ENCODE data around the gene SLC35A3.
"Not testable (repeated sequence)": the region's sequence is repeated elsewhere in the genome, so short reads cannot be mapped to it uniquely, and the experiment has no call there.

The SLC35A3 gene

GRCh38 chr1:99970713-99971255, 988 bp downstream of the SLC35A3 start:
- in situ Hi-C loops (cut with MboI; ENCODE audit: low sequenced_read_pairs): no loop called here

DNA sequence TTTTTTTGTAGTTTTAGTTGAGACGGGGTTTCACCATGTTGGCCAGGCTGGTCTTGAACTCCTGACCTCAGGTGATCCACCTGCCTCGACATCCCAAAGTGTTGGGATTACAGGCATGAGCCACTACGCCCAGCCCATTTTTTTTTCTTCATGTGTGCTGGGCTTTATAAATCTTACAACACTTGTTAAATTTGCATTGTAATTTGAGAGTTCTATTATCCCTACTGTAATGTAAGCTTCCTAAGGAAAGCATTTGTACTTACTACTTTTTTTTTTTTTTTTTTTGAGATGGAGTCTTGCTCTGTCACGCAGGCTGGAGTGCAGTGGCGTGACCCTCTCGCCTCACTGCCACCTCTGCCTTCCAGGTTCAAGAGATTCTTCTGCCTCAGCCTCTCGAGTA, 2.3 kb downstream of the SLC35A3 start:
- in situ Hi-C loops (cut with MboI; ENCODE audit: low sequenced_read_pairs): not testable (repeated sequence)

DNA sequence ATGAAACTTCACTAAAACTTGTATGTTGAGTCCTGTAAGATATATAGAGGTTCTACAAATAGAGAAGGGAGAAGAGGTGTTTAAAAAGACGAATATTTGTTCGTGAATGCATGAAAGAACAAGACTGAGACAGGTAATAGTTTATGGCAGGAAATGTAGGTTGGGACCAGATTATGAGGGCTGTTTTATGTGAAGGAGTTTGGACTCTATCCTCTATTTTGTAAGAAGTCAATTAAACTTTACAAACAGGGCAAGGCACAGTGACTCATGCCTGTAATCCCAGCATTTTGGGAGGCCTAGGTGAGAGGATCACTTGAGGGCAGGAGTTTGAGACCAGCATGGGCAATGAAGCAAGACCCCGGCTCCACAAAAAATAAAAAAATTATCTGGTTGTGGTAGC, 5.7 kb downstream of the SLC35A3 start:
- in situ Hi-C loops (cut with MboI; ENCODE audit: low sequenced_read_pairs): no loop called here

DNA sequence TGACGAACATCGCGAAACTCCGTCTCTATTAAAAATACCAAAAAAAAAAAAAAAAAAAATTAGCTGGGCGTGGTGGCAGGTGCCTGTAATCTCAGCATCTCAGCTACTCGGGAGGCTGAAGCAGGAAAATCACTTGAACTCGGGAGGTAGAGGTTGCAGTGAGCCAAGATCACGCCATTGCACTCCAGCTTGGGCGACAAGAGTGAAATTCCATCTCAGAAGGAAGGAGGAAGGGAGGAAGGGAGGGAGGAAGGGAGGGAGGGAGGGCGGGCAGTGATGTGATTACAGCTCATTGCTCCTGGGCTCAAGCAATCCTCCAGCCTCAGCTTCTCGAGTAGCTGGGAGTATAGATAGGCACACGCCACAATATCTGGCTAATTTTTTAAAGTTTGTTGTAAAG, 7.5 kb downstream of the SLC35A3 start:
- in situ Hi-C loops (cut with MboI; ENCODE audit: low sequenced_read_pairs): not testable (repeated sequence)

DNA sequence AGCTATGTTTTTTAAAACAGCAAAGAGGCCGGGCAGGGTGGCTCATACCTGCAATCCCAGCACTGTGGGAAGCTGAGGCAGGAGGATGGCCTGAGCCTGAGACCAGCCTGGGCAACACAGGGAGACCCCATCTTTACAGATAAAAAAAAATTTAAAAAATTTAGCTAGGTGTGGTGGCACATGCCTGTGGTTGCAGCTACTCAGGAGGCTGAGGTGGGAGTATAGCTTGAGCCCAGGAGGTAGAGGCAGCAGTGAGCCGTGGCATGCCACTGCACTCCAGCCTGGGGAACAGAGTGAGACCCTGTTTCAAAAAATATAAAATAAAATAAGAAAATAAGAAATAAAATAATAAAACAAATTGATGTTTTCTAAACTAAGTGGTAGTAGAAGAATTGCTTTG, 8.4 kb downstream of the SLC35A3 start:
- in situ Hi-C loops (cut with MboI; ENCODE audit: low sequenced_read_pairs): no loop called here

DNA sequence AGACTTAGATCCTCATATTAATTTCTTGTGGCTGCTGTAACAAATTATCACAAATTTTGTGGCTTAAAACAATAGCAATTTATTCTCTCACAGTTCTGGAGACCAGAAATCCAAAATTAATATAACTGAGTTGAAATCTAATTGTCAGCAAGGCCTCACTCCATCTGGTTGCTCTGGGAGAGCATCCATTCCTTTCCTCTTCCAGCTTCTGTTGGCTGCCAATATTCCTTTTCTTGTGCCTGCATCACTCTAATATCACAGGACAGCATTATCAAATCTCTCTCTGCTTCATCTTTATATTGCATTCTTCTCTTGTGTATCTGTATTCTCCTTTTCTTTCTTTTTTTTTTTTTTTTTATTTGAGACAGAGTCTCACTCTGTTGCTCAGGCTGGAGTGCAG, 9.3 kb downstream of the SLC35A3 start:
- in situ Hi-C loops (cut with MboI; ENCODE audit: low sequenced_read_pairs): no loop called here

DNA sequence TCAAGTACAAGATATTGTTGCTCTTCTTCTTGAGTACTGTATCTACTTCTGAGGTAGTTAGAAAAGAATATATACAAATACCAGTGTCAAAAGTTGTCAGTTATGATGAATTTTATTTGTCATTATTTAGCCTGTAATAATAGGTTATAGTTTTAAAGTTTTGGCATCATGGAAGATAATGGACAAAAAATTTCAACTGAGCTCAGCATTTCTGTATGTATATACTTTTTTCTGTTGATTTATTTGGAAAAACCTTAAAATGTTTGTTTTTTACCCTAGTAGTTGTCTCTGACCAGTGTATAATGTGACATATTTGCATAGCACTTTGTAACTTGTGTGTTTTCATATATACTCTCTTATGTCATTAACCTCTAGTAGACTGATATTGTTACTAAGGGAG, 11.1 kb downstream of the SLC35A3 start:
- in situ Hi-C loops (cut with MboI; ENCODE audit: low sequenced_read_pairs): no loop called here

DNA sequence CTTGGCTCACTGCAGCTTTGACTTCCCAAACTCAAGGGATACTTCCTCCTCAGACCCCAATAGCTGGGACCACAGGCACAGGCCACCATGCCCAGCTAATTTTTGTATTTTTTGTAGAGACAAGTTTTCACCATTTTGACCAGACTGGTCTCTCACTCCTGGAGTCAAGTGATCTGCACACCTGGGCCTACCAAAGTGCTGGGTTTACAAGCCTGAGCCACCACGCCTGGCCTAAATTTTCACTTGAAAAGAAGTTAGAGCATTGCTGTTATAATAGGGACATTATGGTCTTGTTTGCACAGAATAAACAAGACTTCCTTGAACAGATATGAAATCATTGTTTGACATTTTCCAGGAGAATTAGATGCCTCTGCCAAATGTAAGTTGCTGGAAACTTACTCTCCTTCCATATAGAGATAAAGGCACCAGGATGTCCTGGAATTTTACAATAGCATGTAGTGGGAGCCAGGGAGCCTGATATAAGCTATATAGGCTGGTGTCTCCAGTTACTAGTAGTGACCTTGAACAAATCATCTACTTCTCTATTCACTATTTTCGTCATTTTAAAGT, 16.9 kb downstream of the SLC35A3 start:
- in situ Hi-C loops (cut with MboI; ENCODE audit: low sequenced_read_pairs): no loop called here

DNA sequence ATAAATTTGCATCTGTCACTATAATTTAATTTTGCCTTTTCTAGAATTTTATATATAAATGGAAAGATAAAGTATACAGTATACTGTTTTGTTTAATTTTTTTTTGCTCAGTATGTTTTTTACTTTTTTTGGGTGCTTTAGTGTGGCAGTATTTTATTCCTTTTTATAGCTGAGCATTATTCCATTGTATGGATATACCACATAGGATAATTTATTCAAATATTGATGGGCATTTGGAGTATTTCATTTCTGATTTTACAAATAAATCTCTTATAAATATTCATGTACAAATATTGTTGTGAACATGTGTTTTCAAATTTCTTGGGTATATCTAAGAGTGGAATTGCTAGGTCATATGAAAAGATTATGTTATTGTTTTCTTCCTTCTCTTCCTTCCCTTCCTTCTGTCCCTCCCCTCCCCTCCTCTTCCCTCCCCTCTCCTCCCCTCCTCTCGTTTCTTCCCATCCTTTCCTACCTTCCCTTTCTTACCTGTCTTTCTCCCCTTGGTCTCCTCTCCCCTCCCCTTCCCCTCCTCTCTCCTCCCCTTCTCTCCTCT, 18.5 kb downstream of the SLC35A3 start:
- in situ Hi-C loops (cut with MboI; ENCODE audit: low sequenced_read_pairs): no loop called here

DNA sequence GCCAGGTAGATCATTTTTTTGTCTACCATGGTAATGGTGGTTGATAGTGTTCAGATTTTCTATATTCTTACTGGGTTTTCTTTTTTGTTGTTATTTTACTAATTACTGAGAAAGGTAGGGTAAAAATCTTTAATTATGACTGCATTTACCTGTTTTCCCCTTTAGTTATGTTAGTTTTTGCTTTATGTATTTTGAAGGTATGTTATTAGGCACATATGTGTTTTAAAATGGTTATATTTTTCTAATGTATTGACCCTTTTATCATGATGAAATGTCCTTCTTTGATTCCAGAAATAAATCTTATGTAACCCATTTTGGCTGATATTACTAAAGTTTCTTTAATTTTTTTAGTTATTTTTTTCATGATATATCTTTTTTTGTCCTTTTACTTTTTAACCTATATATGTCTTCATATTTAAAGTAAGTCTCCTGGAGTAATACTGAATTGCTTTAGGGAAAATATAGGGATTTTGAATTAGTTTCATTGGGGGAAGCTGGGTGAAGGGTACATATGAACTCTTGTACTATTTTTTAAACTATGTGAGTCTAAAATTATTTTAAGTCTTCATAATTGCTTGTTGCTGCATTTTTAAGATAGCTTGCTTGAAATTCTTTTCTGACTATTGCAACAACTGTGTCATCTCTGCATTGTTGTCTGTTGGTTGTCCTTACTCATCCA, 22.4 kb downstream of the SLC35A3 start:
- in situ Hi-C loops (cut with MboI; ENCODE audit: low sequenced_read_pairs): no loop called here

DNA sequence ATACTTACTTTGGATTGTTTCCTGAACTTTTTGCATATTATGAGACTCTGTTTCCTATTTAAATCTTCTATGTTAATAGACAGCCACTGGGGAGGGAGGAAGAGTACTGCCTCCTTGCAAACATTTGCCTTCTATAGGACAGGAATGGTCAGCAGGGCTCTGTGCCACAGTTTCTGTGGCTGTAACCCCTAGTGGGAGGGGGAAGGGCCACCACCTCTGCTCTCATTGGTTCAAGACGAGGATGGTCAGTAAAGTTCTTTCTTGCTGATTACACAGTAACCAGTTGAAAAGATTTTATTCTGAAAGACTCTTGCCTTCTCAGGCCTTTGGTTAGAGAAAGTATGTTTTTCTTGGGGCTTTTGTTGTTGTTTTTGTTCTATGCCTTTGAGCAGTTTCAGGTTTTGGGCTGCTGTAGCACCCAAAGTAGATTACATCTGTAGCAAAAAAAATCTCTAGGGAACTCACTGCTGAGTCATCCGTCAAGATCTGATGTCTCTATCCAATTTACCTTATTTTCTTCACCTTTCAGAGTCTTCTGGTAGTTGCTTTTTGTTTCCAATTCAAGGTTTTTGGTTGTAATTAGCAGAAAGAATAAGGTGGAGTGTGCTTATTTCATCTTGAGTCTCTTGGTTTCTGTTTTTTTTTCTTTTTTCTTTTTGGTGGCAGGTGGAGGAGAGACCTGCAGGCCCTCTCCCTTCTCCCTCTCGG, 23.1 kb downstream of the SLC35A3 start:
- in situ Hi-C loops (cut with MboI; ENCODE audit: low sequenced_read_pairs): no loop called here

GRCh38 chr1:99993468-99993845, 23.7 kb downstream of the SLC35A3 start:
- in situ Hi-C loops (cut with MboI; ENCODE audit: low sequenced_read_pairs): no loop called here

- in situ Hi-C loops (cut with MboI; ENCODE audit: low sequenced_read_pairs): no loop called here
Observed at GRCh38 chr1:99994496-99994895, 24.7 kb downstream of the SLC35A3 start.

- in situ Hi-C loops (cut with MboI; ENCODE audit: low sequenced_read_pairs): no loop called here
Observed at GRCh38 chr1:99996951-99997350, 27.2 kb downstream of the SLC35A3 start.

DNA sequence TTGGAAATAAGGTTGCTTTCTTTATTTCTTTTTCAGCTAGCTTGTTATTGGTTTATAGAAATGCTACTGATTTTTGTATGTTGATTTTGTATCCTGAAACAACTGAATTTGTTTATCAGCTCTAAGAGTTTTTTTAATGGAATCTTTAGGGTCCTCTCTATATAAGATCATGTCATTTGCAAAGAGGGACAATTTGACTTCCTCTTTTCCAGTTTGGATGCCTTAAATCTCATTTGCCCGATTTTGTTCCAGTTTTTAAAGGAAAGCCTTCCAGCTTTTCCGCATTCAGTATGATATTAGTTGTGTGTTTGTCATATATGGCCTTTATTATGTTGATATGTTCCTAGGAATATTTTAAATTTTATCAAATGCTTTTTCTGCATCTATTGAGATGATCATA, 31.7 kb downstream of the SLC35A3 start:
- in situ Hi-C loops (cut with MboI; ENCODE audit: low sequenced_read_pairs): no loop called here

DNA sequence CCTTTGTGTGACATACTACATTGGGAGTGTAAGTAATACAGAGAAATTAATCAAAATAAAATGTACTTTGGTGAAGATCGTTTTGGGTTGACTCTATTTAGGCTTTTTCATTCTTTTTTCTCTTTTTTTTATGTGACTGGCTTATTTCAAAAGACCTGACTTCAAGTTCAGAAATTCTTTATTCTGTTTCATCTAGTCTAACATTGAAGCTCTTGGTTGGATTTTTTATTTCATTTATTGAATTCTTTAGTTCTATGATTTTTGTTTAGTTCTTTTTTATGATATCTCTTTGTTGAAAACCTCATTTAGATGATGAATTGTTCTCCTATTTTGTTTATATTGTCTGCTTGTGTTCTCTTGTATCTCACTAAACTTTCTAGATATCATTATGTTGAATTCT, 35.6 kb downstream of the SLC35A3 start:
- in situ Hi-C loops (cut with MboI; ENCODE audit: low sequenced_read_pairs): no loop called here

- in situ Hi-C loops (cut with MboI; ENCODE audit: low sequenced_read_pairs): no loop called here
Observed at GRCh38 chr1:100006688-100007087, 36.9 kb downstream of the SLC35A3 start.

GRCh38 chr1:100009458-100009857, 39.7 kb downstream of the SLC35A3 start:
- in situ Hi-C loops (cut with MboI; ENCODE audit: low sequenced_read_pairs): no loop called here

DNA sequence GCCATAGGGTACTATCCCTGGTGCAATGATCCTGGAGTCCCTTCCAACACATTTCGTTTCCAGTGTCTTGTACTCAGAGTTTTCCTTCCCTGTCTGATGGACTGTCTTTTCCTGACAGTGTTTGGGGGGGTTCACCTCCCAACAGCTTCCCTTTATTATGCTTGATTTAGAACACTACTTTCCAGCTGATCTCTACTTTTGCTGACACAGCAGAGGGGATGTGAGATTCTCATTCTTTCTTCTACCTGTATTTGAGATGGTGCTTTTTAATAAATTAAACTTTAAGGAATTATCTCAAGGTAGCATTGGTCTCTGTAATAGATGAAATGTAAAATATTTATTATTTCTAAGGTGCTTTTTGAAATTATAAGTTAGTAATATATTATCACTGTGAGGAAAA, 41.0 kb downstream of the SLC35A3 start:
- in situ Hi-C loops (cut with MboI; ENCODE audit: low sequenced_read_pairs): no loop called here

- in situ Hi-C loops (cut with MboI; ENCODE audit: low sequenced_read_pairs): no loop called here
Observed at GRCh38 chr1:100019220-100019619, 49.4 kb downstream of the SLC35A3 start.

DNA sequence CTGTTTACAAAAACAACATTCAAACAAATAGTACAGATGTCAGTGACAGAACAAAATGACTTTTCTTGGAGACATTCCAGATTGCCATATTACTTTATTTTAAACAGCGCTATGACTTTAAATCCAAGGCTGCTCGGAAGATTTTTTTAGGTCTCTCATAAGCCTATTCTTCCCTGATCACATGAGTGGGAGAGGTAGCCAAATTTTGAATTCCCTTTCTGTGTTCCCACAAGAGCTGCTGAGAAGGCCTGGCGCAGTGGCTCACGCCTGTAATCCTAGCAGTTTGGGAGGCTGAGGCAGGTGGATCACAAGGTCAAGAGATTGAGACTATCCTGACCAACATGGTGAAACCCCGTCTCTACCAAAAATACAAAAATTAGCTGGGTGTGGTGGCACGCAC, 53.7 kb downstream of the SLC35A3 start:
- in situ Hi-C loops (cut with MboI; ENCODE audit: low sequenced_read_pairs): no loop called here

GRCh38 chr1:100027212-100027611, 57.4 kb downstream of the SLC35A3 start:
- in situ Hi-C loops (cut with MboI; ENCODE audit: low sequenced_read_pairs): no loop called here
